Activated T-cell treated with anti-CD3 and anti-CD28 coated beads for 1 hour (primary cell): Measurements from ENCODE around the gene UMPS.
"Not testable (repeated sequence)": the region's sequence is repeated elsewhere in the genome, so short reads cannot be mapped to it uniquely, and the experiment has no call there.

ENCODE experiments used
- DNase-seq: peaks from one replicate; pipeline ENCODE4 v3.0.0-alpha.2; 2020; ENCODE audit warnings: low read depth

Gene UMPS

GRCh38 chr3:124780356-124780755, 50.1 kb downstream of the UMPS start:
- no peak for DNase-seq

GRCh38 chr3:124780761-124781475, 50.7 kb downstream of the UMPS start:
- no peak for DNase-seq

- no peak for DNase-seq
These were observed 51.5 kb downstream of the UMPS start for GRCh38 chr3:124781476-124782376.

- not testable (repeated sequence) for DNase-seq
These were observed 52.1 kb downstream of the UMPS start for GRCh38 chr3:124782377-124782712.

- DNase-seq, result no peak
These were observed 53.4 kb downstream of the UMPS start for GRCh38 chr3:124783696-124784095.

- no peak for DNase-seq
These were observed 54.6 kb downstream of the UMPS start for GRCh38 chr3:124784686-124785382.

- DNase-seq, result no peak
These were observed 55.7 kb downstream of the UMPS start for GRCh38 chr3:124785973-124786372.

- DNase-seq, result no peak
These were observed 56.4 kb downstream of the UMPS start for GRCh38 chr3:124786511-124787241.

- DNase-seq, result no peak
These were observed 57.4 kb downstream of the UMPS start for GRCh38 chr3:124787476-124788195.

- no peak for DNase-seq
These were observed 58.0 kb downstream of the UMPS start for GRCh38 chr3:124788254-124788745.

- not testable (repeated sequence) for DNase-seq
These were observed 58.9 kb downstream of the UMPS start for GRCh38 chr3:124789103-124789502.

GRCh38 chr3:124791142-124791541, 60.9 kb downstream of the UMPS start:
- no peak for DNase-seq

GRCh38 chr3:124791639-124792151, 61.4 kb downstream of the UMPS start:
- DNase-seq, result no peak

GRCh38 chr3:124792341-124793040, 62.2 kb downstream of the UMPS start:
- no peak for DNase-seq

- DNase-seq, result no peak
These were observed 62.9 kb downstream of the UMPS start for GRCh38 chr3:124793054-124793739.

- DNase-seq, result no peak
These were observed 66.2 kb downstream of the UMPS start for GRCh38 chr3:124796477-124796876.

- no peak for DNase-seq
These were observed 67.2 kb downstream of the UMPS start for GRCh38 chr3:124797426-124797945.
